HepG2 (cell line): ENCODE data around the gene SEC14L6. TPM values are rescaled to one million over a fixed set of nuclear protein-coding genes. Genes with fewer than 3 reads are reported as not detected.

Experiments used
- ATAC-seq: fragments of 200-7000 bp; cut with Tn5 transposase; 3 replicates; pipeline ENCODE4 v1.9.1; 2020; ENCODE audit warnings: mild to moderate bottlenecking, moderate library complexity
- BruUV-seq: library from RNA; stranded (reverse); fragments of 400-500 nt; replicated peaks from 2 replicates; lab custom pipeline; 2021; lab: Mats Ljungman, UMichigan
- CTCF ChIA-PET: fragments of 300-600 bp; formaldehyde crosslinking; extraction: SDS; loops from one replicate; lab custom pipeline; 2021; ENCODE audit warnings: low total read pairs, inconsistent platforms, low intra/inter-chr PET ratio; lab: Yijun Ruan, JAX
- POLR2A ChIA-PET: fragments of 350-600 bp; sonication (Branson Sonifier 250); formaldehyde crosslinking; loops from one replicate; lab custom pipeline; 2020; ENCODE audit warnings: antibody characterized with exemption, inconsistent platforms; lab: Yijun Ruan, JAX
- DNase-seq: peaks from one replicate; pipeline ENCODE4 v3.0.0-alpha.2; 2015; ENCODE audit warnings: low spot score
- FAIRE-seq: peaks from 3 replicates; lab custom pipeline; 2011; peaks lifted over from hg19 to GRCh38; lab: Jason Lieb, UNC
- H2AFZ ChIP-seq: one replicate; pipeline ENCODE4 v1.6.1; 2011; ENCODE audit warnings: low read length, inconsistent platforms
- H3K27ac ChIP-seq: fragments of 300-600 bp; 3 replicates; pipeline ENCODE4 v1.8.0; 2011; ENCODE audit warnings: mixed run types, mild to moderate bottlenecking, mixed read lengths, low read length, inconsistent platforms; ENCODE audit not compliant: insufficient read depth; ENCODE audit errors: extremely low read length
- H3K27me3 ChIP-seq, 2 experiments: fragments of 200-600 bp in 1 of 2; 2 replicates in 1 of 2; 3 replicates in 1 of 2; pipeline versions ENCODE4 v1.6.0 to v1.8.0; 2011; ENCODE audit warnings: low read length in 2 of 2, mild to moderate bottlenecking in 2 of 2, moderate library complexity in 2 of 2, inconsistent platforms in 1 of 2; ENCODE audit not compliant: insufficient read depth in 2 of 2, control insufficient read depth in 1 of 2
- H3K36me3 ChIP-seq, 2 experiments: fragments of 200-600 bp in 1 of 2; replicated peaks in 1 of 2; 2 replicates in 1 of 2; 3 replicates in 1 of 2; pipeline versions ENCODE4 v1.5.1 to v1.8.0; 2011; ENCODE audit warnings: low read length in 2 of 2, inconsistent platforms in 1 of 2; ENCODE audit not compliant: insufficient read depth in 2 of 2, control insufficient read depth in 1 of 2
- H3K4me1 ChIP-seq: 2 replicates; pipeline ENCODE4 v1.5.1; 2012; ENCODE audit warnings: low read length, inconsistent platforms; ENCODE audit not compliant: insufficient read depth
- H3K4me2 ChIP-seq: 2 replicates; pipeline ENCODE4 v1.6.0; 2011; ENCODE audit warnings: low read depth, low read length, inconsistent platforms
- H3K4me3 ChIP-seq, 3 experiments: fragments of 200-600 bp in 1 of 3; sonication (generic), shearing (Covaris generic) in 1 of 3; replicated peaks in 1 of 3; 2 replicates each; pipeline ENCODE4 v1.5.1; 2011 to 2016; ENCODE audit warnings: low read length in 3 of 3, inconsistent platforms in 2 of 3, low read depth in 2 of 3, mild to moderate bottlenecking in 2 of 3, control low read depth in 1 of 3, mixed read lengths in 1 of 3; ENCODE audit not compliant: insufficient read depth in 1 of 3
- H3K79me2 ChIP-seq: one replicate; pipeline ENCODE4 v1.6.1; 2011; ENCODE audit warnings: low read length, inconsistent platforms; ENCODE audit not compliant: insufficient read depth
- H3K9ac ChIP-seq: 2 replicates; pipeline ENCODE4 v1.6.0; 2011; ENCODE audit warnings: mild to moderate bottlenecking, low read depth, low read length, inconsistent platforms; ENCODE audit not compliant: insufficient read depth
- H3K9me3 ChIP-seq: 2 replicates; pipeline ENCODE4 v1.5.1; 2012; ENCODE audit warnings: mild to moderate bottlenecking, low read length
- H4K20me1 ChIP-seq: 2 replicates; pipeline ENCODE4 v1.6.0; 2011; ENCODE audit warnings: inconsistent platforms, mild to moderate bottlenecking, low read length, moderate library complexity; ENCODE audit not compliant: insufficient read depth
- HNF4G ChIP-seq, 2 experiments: sonication (generic) in 1 of 2; formaldehyde crosslinking in 1 of 2; IDR thresholded peaks; 2 replicates each; pipeline versions ENCODE4 v1.4.0 to v1.6.1; 2011 to 2020; ENCODE audit warnings: borderline replicate concordance in 2 of 2, low read depth in 2 of 2, mild to moderate bottlenecking in 2 of 2, low read length in 1 of 2, missing genetic modification reagents in 1 of 2, moderate library complexity in 1 of 2
- MTA1 ChIP-seq: sonication (generic); formaldehyde crosslinking; IDR thresholded peaks from 2 replicates; pipeline ENCODE4 v1.4.0; 2020; ENCODE audit warnings: missing genetic modification reagents, mild to moderate bottlenecking, borderline replicate concordance
- ZBTB33 ChIP-seq: sonication (generic); formaldehyde crosslinking; IDR thresholded peaks from 2 replicates; pipeline ENCODE4 v1.4.0; 2020; ENCODE audit warnings: missing genetic modification reagents
- ZC3H4 ChIP-seq: sonication (generic); formaldehyde crosslinking; IDR thresholded peaks from 2 replicates; pipeline ENCODE4 v1.4.0; 2020; ENCODE audit warnings: missing genetic modification reagents, borderline replicate concordance
- ZNF382 ChIP-seq: sonication (generic); formaldehyde crosslinking; IDR thresholded peaks from 2 replicates; pipeline ENCODE4 v1.5.0; 2020; ENCODE audit warnings: missing genetic modification reagents, mild to moderate bottlenecking, borderline replicate concordance
- ZSCAN31 ChIP-seq: sonication (generic); formaldehyde crosslinking; IDR thresholded peaks from 2 replicates; pipeline ENCODE4 v1.5.0; 2020; ENCODE audit warnings: low read depth, mild to moderate bottlenecking, missing genetic modification reagents
- WGBS: methylation state at CpG from one replicate; pipeline ENCODE4 v1.1.6; 2017; ENCODE audit warnings: low lambda C conversion rate; 5-methylcytosine and 5-hydroxymethylcytosine counted together
- in situ Hi-C: cut with HindIII; loops from 2 replicates; pipeline ENCODE4 v1.10.0; 2017; ENCODE audit warnings: low pct_unique_long_range_greater_than_20kb; ENCODE audit not compliant: extremely low pct_ligation_motif_present
- intact Hi-C: fragments of 100-400 bp; cut with micrococcal nuclease; formaldehyde crosslinking; loops from one replicate; pipeline ENCODE4 v1.10.0; 2022; ENCODE audit not compliant: unreplicated experiment
- polyA plus RNA-seq, 8 experiments: library from polyadenylated mRNA; depleted of rRNA in 3 of 8; stranded (reverse) in 7 of 8; unstranded in 1 of 8; fragments of >200 nt; fragmentation: Illumina TruSeq in 4 of 8; extraction: Trizol in 4 of 8; gene quantifications; 2 replicates each; pipeline versions ENCODE4 v1.2.1 to v1.2.3, GENCODE V29; 2011 to 2016; ENCODE audit warnings: low read depth in 4 of 8, missing spikeins in 1 of 8, mixed read lengths in 1 of 8; ENCODE audit not compliant: insufficient read depth in 1 of 8
- total RNA-seq, 5 experiments: library from RNA; depleted of rRNA; stranded (reverse); fragments of >200 nt; fragmentation: Illumina TruSeq; extraction: Trizol; gene quantifications; 2 replicates each; pipeline ENCODE4 v1.2.3, GENCODE V29; 2016; ENCODE audit warnings: low read depth in 1 of 5

Gene SEC14L6
- total and polyA plus RNA-seq, 2 of the 13 experiments (the other 11 are each of a cell fraction or from before 2014, with no cell fraction given) = 0.09 to 9.3 TPM

- ATAC-seq (no peak), DNase-seq (no peak), FAIRE-seq (no peak)
- Histone ChIP-seq H3K9me3 (no peaks in the 10 kb centered on the region), H3K9ac (no peak overlapping the region), H2AFZ (no peak overlapping the region), H3K27ac (no peak overlapping the region), H3K27me3 (no peaks in the 10 kb centered on the region), H3K79me2 (no peaks in the 10 kb centered on the region), H4K20me1 (no peaks in the 10 kb centered on the region), H3K4me1 (peaks cover 37% of the 10 kb centered on the region), H3K4me2 (no peak overlapping the region), H3K36me3 (peaks cover 21 to 49% of the 10 kb centered on the region in 2 experiments; a peak in 4 of 5 replicates), H3K4me3 (no peak overlapping the region)
- 96% methylated on average over 8 of the region's 15 CpGs for WGBS
- in situ Hi-C loops (no loop called here), intact Hi-C loops (loop anchor here (2.0 kb wide), 1 partner anchor 15 kb away; the partner anchor contains the start of gene PES1)
- TF ChIP-seq HNF4G (IDR thresholded peaks at IDR 0.05; ENCODE audit: borderline replicate concordance, low read depth, low read length) (no peak), HNF4G (CRISPR knock-in tag; IDR thresholded peaks at IDR 0.05; ENCODE audit: borderline replicate concordance, low read depth) (no peak), ZSCAN31 (CRISPR knock-in tag) (no peak), ZNF382 (no peak), MTA1 (CRISPR knock-in tag) (no peak), ZBTB33 (CRISPR knock-in tag) (peak; percentile 62; the same call in 1 of the 2 replicates), ZC3H4 (CRISPR knock-in tag) (no peak)
- BruUV-seq = no TSS peak
- ChIA-PET CTCF (no interaction called here), POLR2A (interaction anchor here (1.5 kb wide), 1 partner anchor 15 kb away, joined by 5 read pairs; the partner anchor contains the start of gene PES1)
Observed at GRCh38 chr22:30575859-30576258, 29.3 kb upstream of the SEC14L6 start.
